ENCODE results near the gene KXD1. TPM values are rescaled to one million over a fixed set of nuclear protein-coding genes. Genes with fewer than 3 reads are reported as not detected.
A peak's percentile ranks its signal among the peaks of the same experiment; 100 is the strongest.
"Not testable (repeated sequence)": the region's sequence is repeated elsewhere in the genome, so short reads cannot be mapped to it uniquely, and the experiment has no call there.

KXD1 gene
- total RNA-seq, 1 donor from 2014 or later: 124 TPM

- peaks cover 62% of the 10 kb centered on the region for H3K36me3 Mint-ChIP-seq (ENCODE audit: low read depth)
- H3K4me3 Mint-ChIP-seq: no peak overlapping the region
- no peaks in the 10 kb centered on the region for H3K9me3 Mint-ChIP-seq
- peaks cover 26% of the 10 kb centered on the region for H3K4me1 Mint-ChIP-seq
- intact Hi-C loops (cut with micrococcal nuclease): no loop called here
- no peaks in the 10 kb centered on the region for H3K27me3 Mint-ChIP-seq
- no peak for DNase-seq
- H3K27ac Mint-ChIP-seq: no peak overlapping the region
Measured at GRCh38 chr19:18576383-18576782, 18.7 kb downstream of the KXD1 start.

DNA sequence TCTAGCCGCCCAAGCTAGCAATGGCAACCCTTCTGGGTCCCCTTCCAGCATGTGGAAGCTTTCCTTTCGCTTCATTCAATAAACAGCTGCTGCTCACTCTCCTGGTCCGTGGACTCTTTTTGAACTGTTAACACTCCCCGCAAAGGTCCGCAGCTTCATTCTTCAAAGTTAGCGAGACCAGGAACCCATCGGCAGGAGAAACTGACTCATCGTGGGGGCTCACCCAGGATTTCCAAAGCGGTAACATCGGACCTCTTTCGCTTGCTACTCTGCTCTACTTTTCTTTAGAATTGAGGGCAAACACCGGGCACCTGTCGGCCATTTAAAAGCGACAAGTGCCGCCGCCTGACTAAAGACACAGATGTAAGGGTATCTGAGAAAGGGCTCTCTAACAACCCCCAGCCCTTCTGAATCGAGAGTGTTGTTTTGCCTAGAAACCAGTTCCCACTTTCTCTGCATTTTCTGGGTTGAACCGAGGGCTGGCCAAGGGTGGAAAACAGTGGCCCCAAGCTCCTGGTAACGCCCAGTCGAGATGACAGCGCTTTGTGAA, 19.8 kb downstream of the KXD1 start:
- Mint-ChIP-seq H3K4me1 (peaks cover 22% of the 10 kb centered on the region), H3K36me3 (ENCODE audit: low read depth) (peaks cover 53% of the 10 kb centered on the region), H3K27me3 (no peaks in the 10 kb centered on the region), H3K9me3 (no peaks in the 10 kb centered on the region), H3K27ac (no peak overlapping the region), H3K4me3 (no peak overlapping the region)
- intact Hi-C loops (cut with micrococcal nuclease): no loop called here
- no peak for DNase-seq

DNA sequence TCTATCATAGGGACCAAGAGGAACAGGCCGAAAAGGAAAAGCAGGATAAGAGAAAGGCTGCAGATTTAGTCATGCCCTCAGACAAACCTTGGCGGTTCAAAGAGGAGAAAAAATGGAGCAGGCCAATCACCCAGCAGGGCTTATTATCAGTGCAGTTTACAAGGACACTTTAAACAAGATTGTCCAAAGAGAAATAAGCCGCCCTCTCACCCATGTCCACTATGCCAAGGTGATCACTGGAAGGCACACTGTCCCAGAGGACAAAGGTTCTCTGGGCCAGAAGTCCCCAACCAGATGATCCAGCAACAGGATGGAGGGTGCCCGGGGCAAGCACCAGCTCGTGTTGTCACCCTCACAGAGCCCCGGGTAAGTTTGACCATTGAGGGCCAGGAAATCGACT, 22.6 kb downstream of the KXD1 start:
- Mint-ChIP-seq H3K4me1 (peaks cover 15% of the 10 kb centered on the region), H3K4me3 (no peak overlapping the region), H3K9me3 (no peaks in the 10 kb centered on the region), H3K36me3 (ENCODE audit: low read depth) (peaks cover 28% of the 10 kb centered on the region), H3K27ac (no peak overlapping the region), H3K27me3 (no peaks in the 10 kb centered on the region)
- no peak for DNase-seq
- intact Hi-C loops (cut with micrococcal nuclease): no loop called here

GRCh38 chr19:18586306-18586705, 28.6 kb downstream of the KXD1 start:
- peak overlapping the region; percentile 30 for H3K4me3 Mint-ChIP-seq
- no peak for DNase-seq
- intact Hi-C loops (cut with micrococcal nuclease): loop anchor here (5.0 kb wide), 2 partner anchors 96 to 261 kb away; partner anchors contain the start of gene CRTC1

DNA sequence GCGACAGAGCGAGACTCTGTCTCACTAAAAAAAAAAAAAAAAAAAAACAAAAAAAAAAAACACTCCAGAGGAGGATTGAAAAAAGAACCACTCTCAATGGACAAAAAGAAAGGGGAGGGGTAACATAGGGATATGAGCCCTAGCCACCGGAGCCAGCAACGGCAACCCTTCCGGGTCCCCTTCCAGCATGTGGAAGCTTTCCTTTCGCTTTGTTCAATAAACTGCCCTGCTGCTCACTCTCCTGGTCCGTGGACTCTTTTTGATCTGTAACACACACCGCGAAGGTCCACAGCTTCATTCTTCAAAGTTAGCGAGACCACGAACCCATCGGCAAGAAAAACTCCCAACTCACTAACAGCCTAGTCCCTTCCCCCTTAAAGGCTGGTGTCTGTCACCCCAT, 29.9 kb downstream of the KXD1 start:
- H3K27ac Mint-ChIP-seq: peak overlapping the region; percentile 97
- H3K36me3 Mint-ChIP-seq (ENCODE audit: low read depth): peaks cover 19% of the 10 kb centered on the region

More at GRCh38 chr19:18586306-18586705, 28.6 kb downstream of the KXD1 start:
- Mint-ChIP-seq H3K36me3 (ENCODE audit: low read depth) (peaks cover 14% of the 10 kb centered on the region), H3K9me3 (no peaks in the 10 kb centered on the region), H3K27me3 (no peaks in the 10 kb centered on the region), H3K4me1 (peaks cover 32% of the 10 kb centered on the region), H3K27ac (peak overlapping the region; percentile 76)

GRCh38 chr19:18587962-18588610, 30.4 kb downstream of the KXD1 start:
- no peaks in the 10 kb centered on the region for H3K9me3 Mint-ChIP-seq
- H3K4me1 Mint-ChIP-seq: peaks cover 32% of the 10 kb centered on the region
- intact Hi-C loops (cut with micrococcal nuclease): loop anchor here (5.0 kb wide), 2 partner anchors 94 to 259 kb away; partner anchors contain the start of gene CRTC1

More for the DNA sequence above, 29.9 kb downstream of the KXD1 start:
- intact Hi-C loops (cut with micrococcal nuclease): loop anchor here (5.0 kb wide), 2 partner anchors 95 to 260 kb away; partner anchors contain the start of gene CRTC1
- H3K4me1 Mint-ChIP-seq: peaks cover 32% of the 10 kb centered on the region
- H3K4me3 Mint-ChIP-seq: peak overlapping the region; percentile 86
- H3K27me3 Mint-ChIP-seq: no peaks in the 10 kb centered on the region
- H3K9me3 Mint-ChIP-seq: no peaks in the 10 kb centered on the region
- no peak for DNase-seq

GRCh38 chr19:18588611-18589379, 31.1 kb downstream of the KXD1 start, which contains the start of gene REX1BD:
REX1BD (plus strand) TSS chr19:18588798; CDS start chr19:18588802, 4 bp downstream.
- peak within 1 kb of the TSS; percentile 97 for H3K27ac Mint-ChIP-seq
- H3K4me3 Mint-ChIP-seq: peak within 1 kb of the TSS; percentile 86
- peak; percentile 97 for DNase-seq
- no peaks in the 10 kb centered on the region for H3K9me3 Mint-ChIP-seq
- intact Hi-C loops (cut with micrococcal nuclease): loop anchor here (1.0 to 5.0 kb wide), 6 partner anchors 17 to 259 kb away; partner anchors contain the start of genes CRTC1, ELL, KXD1 and UBA52
- peaks cover 35% of the 10 kb centered on the region for H3K4me1 Mint-ChIP-seq
- peaks cover 22% of the 10 kb centered on the region for H3K36me3 Mint-ChIP-seq (ENCODE audit: low read depth)
- H3K27me3 Mint-ChIP-seq: no peaks in the 10 kb centered on the region

More at GRCh38 chr19:18587962-18588610, 30.4 kb downstream of the KXD1 start:
- Mint-ChIP-seq H3K36me3 (ENCODE audit: low read depth) (peaks cover 21% of the 10 kb centered on the region), H3K27ac (peak overlapping the region; percentile 97), H3K4me3 (peak overlapping the region; percentile 86), H3K27me3 (no peaks in the 10 kb centered on the region)
- no peak for DNase-seq

- Mint-ChIP-seq H3K4me3 (peak overlapping the region; percentile 86), H3K27ac (peak overlapping the region; percentile 97), H3K9me3 (no peaks in the 10 kb centered on the region), H3K27me3 (peaks cover 1% of the 10 kb centered on the region), H3K4me1 (peaks cover 32% of the 10 kb centered on the region), H3K36me3 (ENCODE audit: low read depth) (peaks cover 22% of the 10 kb centered on the region)
- peak; percentile 92 for DNase-seq
- intact Hi-C loops (cut with micrococcal nuclease): loop anchor here (1.0 to 5.0 kb wide), 6 partner anchors 18 to 258 kb away; partner anchors contain the start of genes CRTC1, ELL, KXD1 and UBA52
Measured at GRCh38 chr19:18589380-18590272, 32.0 kb downstream of the KXD1 start.

GRCh38 chr19:18590273-18591272, 32.9 kb downstream of the KXD1 start:
- DNase-seq: no peak
- intact Hi-C loops (cut with micrococcal nuclease): no loop called here
- peak overlapping the region; percentile 97 for H3K27ac Mint-ChIP-seq

DNA sequence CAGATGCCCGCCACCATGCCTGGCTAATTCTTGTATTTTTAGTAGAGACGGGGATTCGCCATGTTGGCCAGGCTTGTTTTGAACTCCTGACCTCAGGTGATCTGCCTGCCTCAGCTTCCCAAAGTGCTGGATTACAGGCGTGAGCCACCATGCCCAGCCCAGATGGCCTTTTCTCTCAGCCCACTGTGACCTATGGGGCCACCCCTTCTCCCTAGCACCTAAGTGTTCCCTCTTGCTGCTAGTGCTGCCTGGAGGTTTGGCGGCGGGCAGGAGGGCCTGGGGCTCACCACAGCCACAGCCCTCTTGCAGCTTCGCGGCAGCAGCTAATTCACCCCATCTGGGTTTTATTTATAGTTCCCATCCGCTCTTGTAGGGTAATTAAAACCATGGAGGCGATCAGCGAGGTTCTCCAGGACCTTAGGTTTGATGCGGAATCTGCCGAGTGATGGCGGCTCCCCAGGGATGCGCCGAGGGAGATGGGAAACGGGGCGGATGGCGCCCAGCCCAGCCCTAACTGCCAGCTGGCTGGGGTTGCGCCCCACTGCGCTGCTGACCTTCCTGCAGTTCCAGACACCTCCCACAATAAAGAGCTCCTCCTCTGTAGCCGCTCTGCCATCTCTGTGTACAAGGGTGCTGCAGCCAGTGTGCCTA, 34.2 kb downstream of the KXD1 start:
- no peak for DNase-seq
- Mint-ChIP-seq H3K27ac (no peak overlapping the region), H3K36me3 (ENCODE audit: low read depth) (peaks cover 23% of the 10 kb centered on the region), H3K4me1 (peaks cover 19% of the 10 kb centered on the region), H3K27me3 (peaks cover 15% of the 10 kb centered on the region), H3K9me3 (no peaks in the 10 kb centered on the region), H3K4me3 (peak overlapping the region; percentile 32)
- intact Hi-C loops (cut with micrococcal nuclease): no loop called here

More at GRCh38 chr19:18590273-18591272, 32.9 kb downstream of the KXD1 start:
- Mint-ChIP-seq H3K9me3 (no peaks in the 10 kb centered on the region), H3K4me3 (peak overlapping the region; percentile 86), H3K27me3 (peaks cover 6% of the 10 kb centered on the region), H3K4me1 (peaks cover 27% of the 10 kb centered on the region), H3K36me3 (ENCODE audit: low read depth) (peaks cover 23% of the 10 kb centered on the region)

- H3K4me3 Mint-ChIP-seq; DNase-seq; H3K27ac Mint-ChIP-seq; intact Hi-C loops (cut with micrococcal nuclease); H3K9me3 Mint-ChIP-seq: not testable (repeated sequence)
- Mint-ChIP-seq H3K36me3 (ENCODE audit: low read depth) (peaks cover 23% of the 10 kb centered on the region), H3K27me3 (peaks cover 17% of the 10 kb centered on the region), H3K4me1 (peaks cover 17% of the 10 kb centered on the region)
Measured at GRCh38 chr19:18592732-18593131, 35.1 kb downstream of the KXD1 start.

Measured in activated CD4-positive, alpha-beta T cell treated with anti-CD3 and anti-CD28 coated beads, Interleukin-2, amount 10 ng/mL, durations not matched to agents 24 days and 14 days (primary cell).